8988T (cell line): ENCODE results near the gene ARHGAP22.
"Not testable (repeated sequence)": the region's sequence is repeated elsewhere in the genome, so short reads cannot be mapped to it uniquely, and the experiment has no call there.

ENCODE experiments used
- DNase-seq: peaks from one replicate; pipeline ENCODE4 v3.0.0; 2011

The ARHGAP22 gene, protein sequence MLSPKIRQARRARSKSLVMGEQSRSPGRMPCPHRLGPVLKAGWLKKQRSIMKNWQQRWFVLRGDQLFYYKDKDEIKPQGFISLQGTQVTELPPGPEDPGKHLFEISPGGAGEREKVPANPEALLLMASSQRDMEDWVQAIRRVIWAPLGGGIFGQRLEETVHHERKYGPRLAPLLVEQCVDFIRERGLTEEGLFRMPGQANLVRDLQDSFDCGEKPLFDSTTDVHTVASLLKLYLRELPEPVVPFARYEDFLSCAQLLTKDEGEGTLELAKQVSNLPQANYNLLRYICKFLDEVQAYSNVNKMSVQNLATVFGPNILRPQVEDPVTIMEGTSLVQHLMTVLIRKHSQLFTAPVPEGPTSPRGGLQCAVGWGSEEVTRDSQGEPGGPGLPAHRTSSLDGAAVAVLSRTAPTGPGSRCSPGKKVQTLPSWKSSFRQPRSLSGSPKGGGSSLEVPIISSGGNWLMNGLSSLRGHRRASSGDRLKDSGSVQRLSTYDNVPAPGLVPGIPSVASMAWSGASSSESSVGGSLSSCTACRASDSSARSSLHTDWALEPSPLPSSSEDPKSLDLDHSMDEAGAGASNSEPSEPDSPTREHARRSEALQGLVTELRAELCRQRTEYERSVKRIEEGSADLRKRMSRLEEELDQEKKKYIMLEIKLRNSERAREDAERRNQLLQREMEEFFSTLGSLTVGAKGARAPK

DNA sequence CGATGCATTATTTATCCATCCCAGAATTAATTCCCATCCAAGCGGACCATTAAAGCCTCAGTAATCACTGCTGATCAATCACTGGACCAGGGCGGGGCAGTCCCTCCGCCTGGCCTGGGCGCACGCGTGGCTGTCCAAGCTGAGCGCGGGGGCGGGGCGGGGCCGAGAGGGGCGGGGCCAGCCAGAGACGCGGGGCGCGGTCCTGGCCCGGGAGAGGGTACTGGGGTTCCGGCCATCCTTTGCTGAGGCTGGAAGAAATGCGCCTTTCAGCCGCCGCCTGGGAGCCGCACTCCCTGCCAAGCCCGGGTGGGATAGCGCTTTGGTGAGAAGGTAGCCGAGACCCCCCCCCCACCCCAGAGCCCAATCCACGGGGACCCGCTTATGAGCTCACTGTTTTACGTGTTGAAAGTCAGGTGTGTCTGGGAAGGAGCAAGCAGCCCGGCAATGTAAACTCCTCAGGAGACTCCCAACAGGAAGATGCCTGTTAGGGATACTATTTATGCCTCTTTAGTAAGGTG, at the start of gene ARHGAP22:
Gene ARHGAP22 (minus strand): TSS at position 83 of the 518 bp plus-strand sequence. CDS start 277 bp downstream, outside the sequence.
- no peak for DNase-seq

DNA sequence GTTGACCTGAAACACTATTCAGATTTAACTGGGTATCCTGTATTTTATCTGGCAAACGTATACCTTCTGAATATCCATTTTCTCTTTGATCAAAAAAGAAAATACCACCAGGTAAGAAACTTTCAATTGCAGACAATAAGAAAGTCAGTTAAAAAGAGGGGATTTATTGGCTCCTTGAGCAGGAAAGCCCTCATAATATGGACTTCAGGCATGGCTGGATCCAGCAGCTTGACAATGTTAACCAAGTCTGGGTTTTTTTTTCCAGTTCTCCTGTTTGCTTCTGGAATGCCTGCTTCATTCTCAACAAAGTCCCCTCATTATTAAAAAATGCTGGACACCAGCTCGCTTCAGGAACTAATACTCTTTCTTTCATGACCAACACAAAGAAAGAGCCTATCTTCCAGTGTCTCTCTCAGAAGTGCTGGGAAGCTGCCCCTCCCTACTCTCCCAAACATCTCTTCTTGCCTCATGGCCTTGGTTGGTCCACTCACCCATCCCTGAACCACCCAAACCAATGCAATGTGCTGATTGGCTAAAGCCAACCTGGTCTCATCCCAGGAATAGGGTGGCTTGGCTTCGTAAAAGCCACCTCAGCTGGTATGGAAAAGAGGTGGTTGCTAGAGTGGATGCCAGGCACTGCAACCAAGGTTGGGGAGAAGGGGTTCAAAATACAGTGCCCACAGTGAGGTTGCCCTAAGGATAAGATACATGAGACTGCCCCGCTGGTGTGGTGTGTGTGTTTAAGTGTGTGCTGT, 49.2 kb upstream of the ARHGAP22 start:
- DNase-seq: no peak

GRCh38 chr10:48653347-48653746, 48.5 kb upstream of the ARHGAP22 start:
- DNase-seq: no peak

DNA sequence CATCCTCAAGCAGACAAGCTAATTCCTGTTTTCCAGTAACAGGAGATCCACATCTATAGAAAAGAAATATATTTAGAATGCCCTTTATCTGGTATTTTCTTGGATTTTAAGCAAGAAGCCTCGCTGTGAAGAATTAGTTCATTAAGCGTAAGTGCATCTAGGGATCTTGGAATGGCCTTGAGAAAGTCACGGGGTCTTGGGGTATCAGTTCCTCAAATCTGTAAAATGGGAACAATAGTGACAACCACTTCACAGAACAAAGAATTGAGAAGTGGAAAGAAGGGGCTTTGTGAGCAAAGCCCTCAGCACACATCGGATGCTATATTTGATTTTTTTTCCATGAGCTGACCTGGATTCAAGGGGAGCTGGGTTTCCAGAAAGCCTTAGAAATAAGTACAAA, 47.5 kb upstream of the ARHGAP22 start:
- DNase-seq: no peak

GRCh38 chr10:48651839-48652238, 47.0 kb upstream of the ARHGAP22 start:
- DNase-seq: no peak

DNA sequence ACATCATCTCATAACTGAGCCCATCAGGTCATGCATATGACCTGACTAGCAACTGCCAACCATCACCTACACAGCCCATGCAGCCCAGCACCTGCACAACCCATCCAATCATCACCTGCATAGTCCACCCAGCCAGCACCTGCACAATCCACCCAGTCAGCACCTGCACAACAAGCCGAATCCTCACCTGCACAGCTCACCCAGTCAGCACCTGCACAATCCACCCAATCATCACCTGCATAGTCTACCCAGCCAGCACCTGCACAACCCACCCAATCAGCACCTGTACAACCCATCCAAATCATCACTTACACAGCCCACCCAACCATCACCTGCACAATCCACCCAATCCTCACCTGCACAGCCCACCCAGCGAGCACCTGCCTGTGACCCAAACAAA, 46.4 kb upstream of the ARHGAP22 start:
- no peak for DNase-seq

DNA sequence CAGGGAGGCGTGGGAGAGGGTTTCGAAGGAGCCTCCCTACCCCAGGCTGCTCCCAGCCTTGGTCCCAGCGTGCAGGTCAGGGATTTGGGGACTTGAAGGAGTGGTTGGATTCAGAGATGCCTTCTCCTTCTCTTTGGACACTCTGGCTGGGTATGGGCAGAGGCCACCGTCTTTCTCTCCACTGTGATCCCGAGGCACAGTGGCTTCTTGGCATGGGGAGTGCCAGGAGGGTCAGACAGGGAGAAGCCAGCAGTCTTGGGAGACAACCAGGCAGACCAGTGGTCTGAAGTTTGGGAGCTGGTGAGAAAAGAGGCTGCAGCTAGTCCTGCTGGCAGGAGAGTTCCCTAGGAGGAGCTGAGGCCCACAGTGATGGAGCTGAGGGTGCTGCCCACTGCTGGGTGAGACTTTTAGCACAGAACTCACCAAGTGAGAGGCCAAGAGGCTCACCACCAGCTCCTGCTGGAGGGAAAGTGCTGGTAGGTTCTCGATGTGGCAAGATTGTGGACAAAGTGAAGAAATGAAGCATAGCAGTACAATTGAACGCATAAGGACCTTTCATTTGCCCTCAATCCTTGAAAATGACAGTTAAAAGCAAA, 44.6 kb upstream of the ARHGAP22 start:
- DNase-seq: no peak

GRCh38 chr10:48648172-48648942, 43.5 kb upstream of the ARHGAP22 start:
- DNase-seq: no peak

DNA sequence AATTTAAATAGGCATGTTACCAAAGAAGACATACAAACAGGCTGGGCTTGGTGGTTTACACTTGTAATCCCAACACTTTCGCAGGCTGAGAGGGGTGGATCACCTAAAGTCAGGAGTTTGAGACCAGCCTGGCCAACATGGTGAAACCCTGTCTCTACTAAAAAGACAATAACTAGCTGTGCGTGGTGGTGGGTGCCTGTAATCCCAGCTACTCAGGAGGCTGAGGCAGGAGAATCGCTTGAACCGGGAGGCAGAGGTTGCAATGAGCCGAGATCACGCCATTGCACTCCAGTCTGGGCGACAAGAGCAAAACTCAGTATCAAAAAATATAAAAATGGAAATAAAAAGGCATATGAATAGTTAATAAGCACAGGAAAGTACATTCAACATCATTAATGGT, 42.2 kb upstream of the ARHGAP22 start:
- not testable (repeated sequence) for DNase-seq

GRCh38 chr10:48645600-48645999, 40.7 kb upstream of the ARHGAP22 start:
- no peak for DNase-seq

- not testable (repeated sequence) for DNase-seq
Observed at GRCh38 chr10:48641099-48641690, 36.3 kb upstream of the ARHGAP22 start.

GRCh38 chr10:48640326-48640725, 35.5 kb upstream of the ARHGAP22 start:
- no peak for DNase-seq

DNA sequence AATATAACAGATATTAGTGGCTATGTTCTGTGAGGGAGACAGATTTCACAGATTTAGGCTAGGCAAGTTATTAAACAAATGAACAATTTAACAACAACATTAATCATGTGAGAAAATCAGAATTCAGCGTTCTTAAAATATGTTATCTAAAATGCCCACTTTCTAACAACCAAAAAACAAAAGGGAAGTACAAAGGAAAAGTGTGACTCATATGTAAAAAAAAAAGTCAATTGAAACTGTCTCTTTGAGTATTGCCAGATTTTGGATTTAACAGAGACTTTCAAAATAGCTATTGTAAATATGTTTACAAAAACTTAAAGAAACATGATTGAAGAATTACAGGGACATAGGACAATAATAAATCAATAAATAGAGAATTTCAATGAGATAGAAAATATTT, 34.8 kb upstream of the ARHGAP22 start:
- no peak for DNase-seq

- DNase-seq: no peak
Observed at GRCh38 chr10:48638739-48639527, 34.1 kb upstream of the ARHGAP22 start.

DNA sequence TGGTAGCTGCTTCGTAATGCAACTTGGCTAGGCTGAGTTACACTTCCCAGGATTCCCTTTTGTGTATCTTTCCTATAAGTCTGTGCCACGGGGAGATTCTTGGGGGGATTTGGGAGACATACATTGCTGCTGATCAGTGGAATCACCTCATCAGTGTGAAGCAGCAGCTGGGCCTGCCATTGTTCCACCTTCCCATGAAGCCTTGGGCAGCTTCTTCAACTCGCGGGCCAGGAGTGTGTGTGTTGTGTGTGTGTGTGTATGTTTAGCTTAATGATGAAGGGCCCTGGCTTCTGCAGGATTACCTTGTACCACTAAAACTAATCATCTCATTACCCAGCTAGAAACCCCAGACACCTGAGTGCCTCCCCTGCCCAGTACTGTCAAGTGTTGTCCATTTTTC, 33.3 kb upstream of the ARHGAP22 start:
- DNase-seq: no peak

- DNase-seq: no peak
Observed at GRCh38 chr10:48636901-48637300, 32.0 kb upstream of the ARHGAP22 start.

GRCh38 chr10:48636231-48636630, 31.4 kb upstream of the ARHGAP22 start:
- DNase-seq: no peak

DNA sequence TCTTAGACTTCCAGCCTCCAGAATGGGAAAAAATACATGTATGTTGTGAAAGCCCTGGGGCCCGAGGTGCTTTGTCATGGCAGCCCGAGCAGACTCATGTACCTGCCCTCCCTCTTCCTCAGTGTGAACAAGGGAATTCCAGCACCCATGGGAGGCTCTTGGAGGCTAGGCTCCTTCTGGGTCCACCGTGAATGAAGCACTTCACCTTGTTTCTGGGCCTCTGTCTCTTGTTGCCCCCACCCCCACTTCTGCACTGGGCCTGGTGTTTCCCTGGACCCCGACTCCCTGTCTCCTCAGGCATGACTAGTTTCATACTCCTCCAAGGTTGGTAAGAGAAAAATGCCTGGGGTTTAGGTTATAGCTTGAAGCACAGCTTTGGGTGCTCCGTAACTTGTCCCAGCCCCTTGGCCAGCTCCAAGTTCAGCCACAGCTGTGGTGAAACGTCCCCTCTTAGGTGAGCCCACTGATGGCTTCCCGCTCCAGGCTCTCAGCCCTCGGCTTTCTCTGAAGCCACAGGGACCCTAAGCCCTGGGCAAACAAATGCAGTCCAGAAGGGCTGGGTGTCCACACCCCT, 30.2 kb upstream of the ARHGAP22 start:
- DNase-seq: no peak

DNA sequence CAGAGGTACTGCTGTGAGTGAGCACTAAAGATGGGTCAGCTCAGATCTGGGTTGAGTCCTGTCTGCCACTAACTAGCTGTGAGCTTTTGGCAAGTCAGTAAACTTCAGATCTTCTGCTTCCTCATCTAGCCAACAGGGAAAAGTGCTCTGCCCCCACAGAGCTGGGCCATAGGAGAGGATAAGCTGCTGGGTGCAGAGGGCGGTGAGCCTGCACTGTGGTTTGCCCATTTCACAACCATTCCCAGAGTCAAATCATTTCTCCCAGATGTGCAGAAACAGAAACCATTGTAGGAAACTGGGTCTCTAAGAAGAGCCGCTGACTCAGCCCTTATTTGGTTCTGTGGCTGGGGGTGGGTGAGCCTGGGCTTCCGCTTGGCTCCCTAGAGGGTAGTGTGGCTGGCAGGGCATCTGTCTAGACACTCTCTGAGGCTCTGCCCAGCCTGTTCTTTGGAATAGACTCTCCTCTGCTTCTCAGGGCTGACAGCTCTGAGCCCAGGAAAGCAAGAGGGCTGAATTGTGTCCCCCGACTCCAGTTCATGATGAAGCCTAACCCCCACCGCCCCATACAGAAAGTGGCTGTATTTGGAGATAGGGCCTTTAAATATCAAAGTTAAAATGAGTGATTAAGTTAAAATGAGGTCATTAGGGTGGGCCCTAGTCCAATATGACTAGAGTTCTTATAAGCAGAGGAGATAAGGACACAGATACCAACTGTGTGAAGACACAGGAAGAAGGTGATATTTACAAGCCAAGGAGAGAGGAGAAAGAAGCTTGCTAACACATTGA, 29.5 kb upstream of the ARHGAP22 start:
- no peak for DNase-seq
